ENCODE measurements around the gene USB1.
"Not testable (repeated sequence)": the region's sequence is repeated elsewhere in the genome, so short reads cannot be mapped to it uniquely, and the experiment has no call there.

The USB1 gene

DNA sequence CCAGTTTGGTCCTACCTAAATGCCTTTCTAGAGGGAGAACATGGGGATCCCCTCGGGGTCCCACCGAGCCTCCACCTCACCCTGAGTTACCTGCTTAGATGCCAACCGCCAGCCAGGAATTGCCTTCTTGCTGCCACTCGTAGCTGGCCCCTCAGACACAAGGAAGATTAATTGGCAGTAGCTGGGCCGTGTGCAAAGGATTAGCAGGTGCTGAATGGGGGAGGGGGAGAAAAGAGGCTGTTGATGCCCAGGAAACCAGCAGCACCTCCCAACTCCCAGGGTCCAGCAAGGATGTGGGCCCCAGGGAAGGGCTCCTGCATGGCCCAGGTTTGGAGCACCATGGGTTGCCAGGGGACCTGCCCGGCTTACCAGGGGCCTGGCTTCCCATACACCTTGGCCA, 30.2 kb upstream of the USB1 start, which contains the start of gene CNGB1:
CNGB1 (minus strand) TSS at position 159 of the 400 bp plus-strand sequence. CDS start 3,842 bp downstream, outside the sequence.
- DNase-seq = no peak

DNA sequence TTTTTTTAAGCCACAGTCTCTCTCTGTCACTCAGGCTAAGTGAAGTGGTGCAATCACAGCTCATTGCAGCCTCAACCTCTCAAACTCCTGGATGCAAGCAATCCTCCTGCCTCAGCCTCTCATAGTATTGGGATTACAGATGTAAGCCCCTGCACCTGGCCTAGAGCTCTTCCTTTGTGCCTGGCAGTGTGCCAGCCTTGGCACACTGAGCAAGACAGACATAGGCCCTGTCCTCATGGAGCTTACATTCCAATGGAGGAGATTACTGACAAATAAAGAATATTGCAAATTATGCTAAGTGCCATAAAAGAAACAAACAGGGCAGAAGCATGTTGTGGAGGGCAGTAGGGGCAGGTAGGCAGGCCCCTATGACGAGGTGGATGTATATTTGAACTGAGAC, 29.4 kb upstream of the USB1 start:
- DNase-seq = no peak

DNA sequence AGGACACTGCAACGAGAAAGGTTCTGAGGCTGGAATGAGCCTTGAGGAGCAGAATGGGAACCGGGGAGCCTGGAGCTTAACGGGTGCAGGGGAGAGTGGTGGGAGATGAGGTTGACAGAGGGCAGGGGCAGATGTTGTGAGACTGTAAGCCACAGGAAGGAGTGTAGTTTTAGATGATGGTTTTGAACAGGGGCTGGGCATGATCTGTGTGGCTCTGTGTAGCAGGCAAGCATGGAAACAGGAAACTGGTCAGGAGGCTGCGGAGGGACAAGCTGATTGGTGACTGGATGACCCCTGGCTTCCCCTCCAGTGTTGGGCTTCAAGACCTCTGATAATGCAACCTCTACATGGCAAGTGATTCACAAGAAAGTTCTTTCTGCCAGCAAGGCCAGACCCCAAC, 28.9 kb upstream of the USB1 start:
- no peak for DNase-seq

DNA sequence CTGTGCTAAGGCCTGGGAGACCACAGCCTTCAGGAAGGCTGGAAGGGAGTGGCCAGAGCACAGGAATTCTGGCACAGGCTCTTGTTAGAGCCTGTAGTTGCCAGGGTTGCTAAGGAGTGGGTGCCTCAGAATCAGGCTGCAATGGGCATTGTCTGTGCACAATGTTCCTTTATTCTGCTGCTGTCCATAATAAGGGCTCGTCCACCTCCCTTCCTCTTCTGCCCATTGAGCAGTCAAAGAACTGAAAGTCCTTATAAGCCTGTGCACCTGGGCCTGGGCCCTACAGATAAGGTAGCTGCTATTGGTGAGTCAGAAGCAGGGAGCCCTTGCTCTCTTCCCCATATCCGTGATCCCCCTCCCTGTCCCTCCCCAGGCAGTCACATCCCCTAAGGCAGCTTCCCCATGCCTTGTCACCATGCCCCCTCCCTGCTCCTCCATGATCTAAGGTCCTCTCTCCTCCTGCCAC, 24.8 kb upstream of the USB1 start:
- DNase-seq = no peak

DNA sequence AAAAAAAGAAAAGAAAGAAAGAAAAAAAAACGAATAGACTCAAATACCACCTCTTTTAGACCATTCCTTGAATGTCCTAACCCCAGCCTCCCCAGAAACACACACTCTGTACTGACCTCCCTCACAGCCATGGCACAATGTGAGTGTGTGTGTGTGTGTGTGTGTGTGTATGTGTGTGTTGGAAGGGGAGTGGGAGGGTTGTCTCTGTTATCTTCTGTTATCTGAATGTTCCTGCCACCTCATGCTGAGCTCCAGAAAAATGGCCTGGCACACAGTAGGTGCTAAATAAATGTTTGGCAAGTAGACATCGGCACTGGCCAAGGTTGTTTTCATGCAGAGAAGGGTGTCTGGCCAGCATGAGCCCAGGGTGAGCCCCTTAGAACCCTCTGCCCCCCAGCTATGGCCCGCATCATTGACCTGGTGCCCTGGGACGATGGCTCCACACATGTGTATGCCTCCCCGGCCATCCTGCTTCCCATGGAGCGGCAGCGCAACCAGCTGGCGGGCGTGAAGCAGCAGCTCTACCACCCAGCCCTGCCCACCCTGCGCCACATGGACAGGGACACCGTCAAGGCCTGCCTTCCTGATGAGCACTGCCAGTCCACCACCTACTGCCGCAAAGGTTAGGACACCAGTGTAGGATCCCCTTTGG, 23.7 kb upstream of the USB1 start:
- DNase-seq = no peak

DNA sequence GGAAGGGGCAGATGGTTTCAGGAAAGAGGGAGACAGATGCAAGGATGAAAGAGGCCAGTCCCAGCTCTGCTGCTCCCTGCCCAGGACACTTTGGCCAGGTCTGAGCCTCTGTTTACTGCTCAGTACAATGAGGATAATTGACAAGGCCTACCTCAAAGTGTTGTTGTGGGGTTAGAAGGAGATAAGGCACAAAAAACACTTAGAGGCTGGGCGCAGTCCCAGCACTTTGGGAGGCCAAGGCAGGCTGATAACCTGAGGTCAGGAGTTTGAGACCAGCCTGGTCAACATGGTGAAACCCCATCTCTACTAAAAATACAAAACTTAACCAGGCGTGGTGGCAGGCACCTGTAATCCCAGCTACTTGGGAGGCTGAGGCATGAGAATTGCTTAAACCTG, 23.1 kb upstream of the USB1 start:
- not testable (repeated sequence) for DNase-seq

DNA sequence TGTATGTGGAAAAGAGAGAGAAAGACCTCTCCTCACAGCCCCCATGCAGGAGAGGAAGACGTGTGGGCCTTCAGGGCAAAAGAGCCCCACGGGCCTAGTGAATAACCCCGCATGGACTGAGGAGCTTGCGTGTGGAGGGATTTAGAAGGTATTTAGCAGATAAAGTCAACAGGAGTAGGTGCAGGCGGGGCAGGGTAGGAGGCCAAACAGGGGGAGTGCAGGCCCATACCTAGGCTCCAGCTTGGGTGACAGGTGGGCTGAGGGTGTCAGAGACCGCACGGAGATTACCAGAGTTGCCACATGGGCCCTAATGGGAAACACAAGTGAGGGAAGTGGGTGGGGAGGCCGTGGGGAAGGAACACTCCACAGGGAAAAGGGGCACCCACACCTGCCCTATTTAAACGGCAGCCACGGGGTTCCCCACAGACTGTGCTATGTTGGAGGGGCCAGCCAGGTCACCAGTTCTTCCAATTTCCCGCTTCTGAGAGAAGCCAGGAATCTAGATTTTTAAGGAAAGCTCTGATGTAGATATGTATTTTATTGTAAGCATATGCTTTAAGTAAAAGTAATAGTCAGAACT, 22.1 kb upstream of the USB1 start:
- DNase-seq = no peak

DNA sequence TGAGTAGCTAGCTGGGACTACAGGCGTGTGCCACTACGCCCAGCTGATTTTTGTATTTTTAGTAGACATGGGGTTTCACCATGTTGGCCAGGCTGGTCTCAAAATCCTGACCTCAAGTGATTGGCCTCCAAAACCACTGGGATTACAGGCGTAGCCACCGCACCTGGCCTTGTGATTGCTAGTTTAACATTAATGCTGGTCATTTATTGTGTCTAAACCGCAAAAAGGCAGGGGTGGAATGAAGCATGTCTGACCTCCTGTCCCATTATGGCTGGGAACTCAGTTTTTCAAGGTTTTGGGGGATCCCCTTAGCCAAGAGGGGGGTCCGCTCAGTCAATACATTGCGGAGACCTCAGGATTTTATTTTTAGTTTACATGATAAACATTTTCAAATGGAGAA, 19.6 kb upstream of the USB1 start:
- DNase-seq = no peak

DNA sequence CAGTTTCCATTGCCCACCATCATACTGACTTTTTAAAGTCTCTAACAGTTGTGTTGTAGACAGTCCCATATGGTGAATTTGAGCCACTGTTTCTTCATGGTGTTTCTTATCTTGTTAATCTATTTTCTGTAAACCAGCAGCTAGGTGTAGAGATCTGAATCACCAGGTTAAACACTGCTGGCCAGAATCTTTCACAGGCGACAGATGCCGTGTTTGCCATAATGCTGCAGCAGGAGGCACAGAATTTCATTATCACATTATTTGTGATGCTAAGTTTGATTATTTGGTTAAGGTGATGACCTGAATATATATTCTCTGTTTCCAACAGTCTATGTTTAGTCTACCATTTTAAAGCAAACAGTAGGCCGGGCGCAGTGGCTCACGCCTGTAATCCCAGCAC, 18.8 kb upstream of the USB1 start:
- DNase-seq = no peak

DNA sequence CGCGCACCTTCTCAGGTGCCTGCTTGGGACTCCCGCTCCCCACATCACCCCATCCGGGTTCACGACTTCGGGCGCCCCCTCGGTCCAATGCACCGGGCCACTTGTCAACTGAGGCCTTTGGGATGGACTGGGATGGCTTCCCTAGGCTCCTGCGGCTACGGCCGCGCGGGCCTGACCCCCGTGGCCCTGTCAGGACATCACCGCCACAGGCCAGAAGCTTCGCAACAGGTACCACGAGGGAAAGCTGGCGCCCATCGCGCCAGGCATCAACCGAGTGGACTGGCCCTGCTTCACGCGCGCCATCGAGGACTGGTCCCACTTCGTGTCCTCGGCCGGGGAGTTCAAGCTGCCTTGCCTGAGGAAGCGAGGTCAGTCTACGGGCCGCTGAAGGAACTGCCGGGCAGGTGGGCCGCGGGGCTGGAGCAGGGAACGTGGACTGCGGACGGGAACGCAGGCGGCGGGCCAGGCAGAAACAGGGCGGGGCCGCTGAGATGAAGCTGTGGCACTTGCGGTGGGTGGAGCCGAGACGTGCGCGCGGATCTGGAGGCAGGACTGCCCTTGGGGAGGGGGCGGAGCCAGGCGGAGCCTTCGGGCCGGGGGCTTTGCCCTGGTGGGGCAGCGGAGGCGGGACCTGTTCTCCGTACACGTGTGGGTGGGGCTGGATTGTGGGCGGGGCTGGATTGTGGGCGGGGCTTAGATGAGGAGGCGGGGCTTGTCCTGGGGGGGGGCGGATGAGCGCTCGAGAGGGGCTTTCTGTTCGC, 16.6 kb upstream of the USB1 start:
- peak; percentile 84 for DNase-seq

DNA sequence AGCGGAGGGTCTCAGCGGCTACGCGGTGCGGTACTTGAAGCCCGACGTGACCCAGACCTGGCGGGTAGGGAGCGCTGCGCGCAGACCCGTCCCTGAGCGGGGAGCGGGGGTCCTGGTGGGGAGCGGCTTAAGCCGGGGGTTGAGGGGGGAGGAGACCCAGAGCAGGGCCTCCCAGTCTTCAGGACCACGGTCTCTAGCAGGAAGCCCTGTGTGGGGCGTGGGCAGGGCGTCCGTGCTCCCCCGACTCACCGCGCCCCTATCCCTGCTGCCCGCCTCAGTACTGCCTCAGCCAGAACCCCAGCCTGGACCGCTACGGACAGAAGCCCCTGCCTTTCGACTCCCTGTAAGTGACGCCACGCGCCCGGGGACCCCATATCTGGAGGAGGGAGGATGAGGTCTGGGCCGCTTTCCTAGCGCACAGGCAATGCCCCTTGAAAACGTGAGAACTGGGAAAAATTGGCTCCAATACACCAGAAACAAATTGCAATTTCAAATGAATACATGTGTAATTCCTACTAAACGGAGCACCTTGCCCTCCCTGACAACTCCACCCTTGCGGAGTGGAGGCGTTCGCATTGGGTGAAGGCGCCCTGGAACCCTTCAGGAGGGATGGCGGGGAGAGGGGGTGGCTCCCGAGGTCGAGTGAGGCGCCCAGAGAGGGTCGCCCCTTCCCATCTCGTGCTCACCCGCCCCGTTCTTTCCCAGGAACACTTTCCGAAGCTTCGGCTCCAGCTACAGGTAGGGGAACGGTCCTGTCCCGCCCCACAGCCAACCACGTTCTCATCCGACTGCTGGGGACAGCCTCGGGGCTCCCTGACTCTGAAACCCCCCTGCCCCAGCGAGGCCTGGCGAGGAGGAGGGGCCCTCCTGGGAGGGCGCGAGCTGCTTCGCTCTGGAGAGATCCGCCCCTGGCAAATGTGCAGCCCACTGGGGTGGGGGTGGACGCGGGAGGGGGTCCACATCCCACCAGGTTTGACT, 15.7 kb upstream of the USB1 start:
- DNase-seq = no peak

DNA sequence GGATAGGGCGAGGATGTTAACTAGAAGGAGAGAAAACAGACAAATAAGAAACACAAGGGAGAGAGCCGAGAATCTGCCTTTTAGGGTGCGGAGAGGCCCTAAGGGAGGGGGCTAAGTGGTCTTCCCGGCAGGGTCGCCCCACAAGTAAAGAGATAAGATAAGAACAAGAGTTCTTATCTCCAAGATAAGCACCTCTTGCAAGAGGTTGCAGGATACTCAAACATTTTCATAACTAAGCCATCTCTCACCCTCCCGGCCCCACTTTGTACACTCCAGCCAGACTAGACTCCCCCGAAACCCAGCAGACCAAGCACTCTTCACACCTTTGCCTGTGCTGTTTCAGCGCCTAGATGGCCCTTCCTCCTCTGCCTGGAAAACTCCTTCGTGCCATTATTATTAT, 15.0 kb upstream of the USB1 start:
- DNase-seq = no peak

DNA sequence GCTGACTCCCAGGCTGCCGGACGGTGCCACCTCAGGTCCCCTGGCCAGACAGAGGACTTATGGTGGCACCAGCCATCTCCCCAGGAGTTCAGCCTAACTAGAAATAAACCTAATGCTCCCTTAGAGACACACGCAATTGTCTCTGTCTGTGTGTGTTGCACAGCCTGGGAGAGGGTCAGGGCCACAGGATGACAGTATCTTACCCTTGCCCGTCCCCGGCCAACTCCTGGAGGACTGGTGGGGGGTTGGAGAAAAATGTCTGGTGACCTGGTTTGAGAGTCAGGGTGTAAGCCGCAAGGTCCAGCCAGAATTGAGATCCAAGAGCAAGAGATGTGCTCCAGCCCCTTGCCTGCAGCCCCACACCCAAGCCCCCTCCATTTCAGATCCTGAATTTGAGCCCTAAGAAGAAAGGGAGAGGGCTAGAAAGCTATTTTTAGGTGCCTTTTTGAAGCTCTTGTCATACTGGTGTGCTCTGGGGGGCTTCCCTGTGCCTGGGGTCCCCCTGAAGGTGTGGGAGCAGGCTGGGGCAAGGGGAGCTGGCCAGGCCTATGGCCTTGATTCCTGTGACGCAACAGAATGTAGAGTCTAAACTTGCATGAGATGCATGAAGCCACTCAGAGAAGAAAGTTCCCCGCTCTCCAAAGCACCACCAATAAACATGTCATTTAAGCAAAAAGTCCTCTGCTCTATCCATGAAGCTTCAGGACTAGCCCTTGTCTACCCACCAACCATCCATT, 13.6 kb upstream of the USB1 start:
- no peak for DNase-seq

DNA sequence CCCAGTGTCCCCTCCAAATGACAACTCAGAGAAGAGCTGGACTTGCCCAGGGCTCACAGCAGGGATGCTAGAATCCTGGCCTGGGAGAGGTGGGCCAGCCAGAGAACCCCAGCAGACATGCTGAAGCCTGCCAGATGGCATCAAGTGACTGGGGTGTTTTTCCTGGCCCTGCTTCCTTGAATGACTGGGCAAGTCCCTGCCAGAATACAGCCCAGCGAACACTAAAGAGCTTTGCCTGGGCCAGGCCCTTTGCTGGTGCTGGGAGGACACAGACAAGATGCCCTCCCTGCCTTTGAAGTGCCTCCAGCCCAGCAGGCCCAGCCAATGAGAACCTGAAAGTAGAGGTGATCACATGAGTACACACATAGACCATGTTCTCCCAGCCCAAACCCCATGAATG, 12.3 kb upstream of the USB1 start:
- DNase-seq = no peak

DNA sequence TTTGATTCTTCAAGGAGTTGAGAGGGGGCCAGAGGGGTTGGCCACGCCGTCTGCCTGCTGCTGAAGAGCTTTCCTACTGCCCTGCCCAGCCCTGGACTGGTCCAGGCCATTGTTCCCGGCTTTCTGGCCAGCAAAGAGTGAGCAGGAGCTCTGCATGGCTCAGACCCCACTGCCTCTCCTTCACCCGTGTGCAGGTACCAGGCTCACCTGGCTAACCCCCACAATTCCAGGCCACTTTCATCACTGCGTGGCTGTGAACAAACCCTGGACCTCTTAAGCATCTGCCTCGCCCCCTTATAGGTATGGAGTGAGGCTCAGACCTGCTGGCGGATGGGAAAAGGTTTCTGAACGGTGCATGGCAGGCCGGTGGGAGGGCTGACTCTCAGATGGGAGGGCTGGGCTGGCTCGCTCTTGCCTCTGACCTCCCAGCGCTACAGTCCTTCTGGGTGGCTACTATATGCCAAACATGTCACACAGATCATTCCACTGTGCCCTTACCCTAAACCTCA, 9.6 kb upstream of the USB1 start:
- no peak for DNase-seq

DNA sequence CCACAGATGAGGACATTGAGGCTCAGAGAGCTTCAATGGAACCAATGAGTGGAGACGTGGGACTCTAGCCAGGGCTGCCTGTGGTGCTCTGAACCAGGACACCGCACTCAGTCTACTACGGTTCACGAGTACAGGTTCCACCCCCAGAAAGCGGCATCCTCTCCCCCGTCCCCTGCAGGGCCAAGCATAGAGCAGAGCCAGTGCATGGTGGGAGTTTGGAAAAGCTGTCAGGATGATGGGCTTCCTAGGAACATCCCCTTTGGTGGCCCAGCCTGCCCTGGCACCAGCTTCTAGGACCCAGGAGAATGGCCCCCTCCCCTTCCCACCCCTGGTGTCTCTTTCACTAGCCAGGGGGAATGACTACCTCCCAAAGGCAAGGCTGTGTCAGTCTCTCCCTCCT, 9.1 kb upstream of the USB1 start:
- DNase-seq = no peak

DNA sequence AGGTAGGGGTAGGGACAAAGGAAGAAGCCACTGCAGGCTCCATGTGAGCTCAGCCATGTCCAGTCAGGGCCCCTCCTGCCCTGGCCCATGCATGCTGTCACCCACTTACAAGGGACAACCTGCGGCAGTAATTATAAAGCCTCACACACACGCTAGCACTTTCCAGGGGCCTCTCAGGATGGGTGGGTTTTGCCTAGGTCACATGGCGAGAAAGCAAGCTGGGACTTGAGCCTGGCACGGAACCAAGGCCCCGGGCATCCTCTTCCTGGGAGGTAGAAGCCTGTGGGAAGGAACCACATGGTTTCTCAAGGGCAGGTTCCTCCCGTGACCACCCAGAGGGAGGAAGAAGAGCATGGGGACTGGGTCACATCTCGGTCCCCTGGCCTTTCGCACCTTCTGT, 7.8 kb upstream of the USB1 start:
- DNase-seq = no peak

DNA sequence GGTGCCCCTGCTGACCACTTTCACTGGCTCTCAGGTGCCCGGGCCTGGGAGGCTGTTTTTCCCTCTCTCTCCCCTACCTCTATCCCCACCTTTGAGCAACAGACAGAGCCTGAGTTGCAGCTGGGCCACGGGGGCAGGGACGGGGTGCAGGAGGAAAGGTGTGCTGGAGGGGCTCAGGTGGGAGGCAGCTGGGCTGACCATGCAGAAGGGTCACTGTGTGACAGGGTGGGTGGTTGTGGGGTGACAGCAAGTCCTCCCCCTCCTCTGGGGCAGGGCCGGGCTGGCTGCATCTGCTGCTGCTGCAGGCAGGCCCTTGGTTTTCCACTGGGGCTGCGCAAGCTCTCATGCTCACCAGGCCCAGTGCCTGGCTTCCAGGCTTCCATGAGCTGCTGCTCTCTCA, 7.3 kb upstream of the USB1 start:
- DNase-seq = no peak

DNA sequence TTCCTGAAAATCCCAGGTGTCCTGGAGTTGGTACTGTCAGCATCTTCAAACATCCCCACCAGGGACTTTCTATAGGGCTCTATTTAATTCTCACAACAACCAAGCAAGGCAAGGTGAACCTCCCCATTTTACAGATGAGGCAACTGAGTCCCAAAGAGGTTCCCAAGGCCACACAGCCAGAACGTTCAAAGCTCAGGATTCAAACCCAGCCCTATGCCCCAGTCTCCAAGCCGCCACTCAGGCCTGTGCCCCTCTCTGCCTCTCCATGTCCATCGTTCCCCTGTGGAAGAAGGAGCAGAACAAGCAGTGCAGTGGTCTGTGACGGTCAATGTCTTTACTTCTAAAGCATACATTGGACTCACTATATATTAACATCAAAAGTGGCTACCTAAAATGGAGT, 6.8 kb upstream of the USB1 start:
- no peak for DNase-seq

DNA sequence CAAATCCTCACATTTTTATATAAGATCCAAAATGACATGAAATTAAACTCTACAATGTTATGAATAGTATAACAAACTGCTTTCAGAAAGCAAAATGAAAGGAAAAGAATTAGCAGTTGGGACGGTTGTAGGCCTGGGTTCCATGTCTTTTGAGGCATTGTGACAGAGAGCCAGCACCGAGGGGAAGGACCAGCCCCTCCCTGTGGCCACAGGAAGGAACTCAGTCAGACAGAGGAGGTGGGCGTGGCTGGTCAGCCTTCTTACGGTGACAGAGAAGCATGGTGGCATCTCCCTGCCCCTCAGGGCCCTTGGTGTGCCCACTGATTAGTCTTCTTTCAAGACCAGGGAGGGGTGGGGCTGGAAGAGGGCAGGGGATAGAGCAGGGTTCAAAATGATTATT, 6.4 kb upstream of the USB1 start:
- DNase-seq = peak; percentile 54

DNA sequence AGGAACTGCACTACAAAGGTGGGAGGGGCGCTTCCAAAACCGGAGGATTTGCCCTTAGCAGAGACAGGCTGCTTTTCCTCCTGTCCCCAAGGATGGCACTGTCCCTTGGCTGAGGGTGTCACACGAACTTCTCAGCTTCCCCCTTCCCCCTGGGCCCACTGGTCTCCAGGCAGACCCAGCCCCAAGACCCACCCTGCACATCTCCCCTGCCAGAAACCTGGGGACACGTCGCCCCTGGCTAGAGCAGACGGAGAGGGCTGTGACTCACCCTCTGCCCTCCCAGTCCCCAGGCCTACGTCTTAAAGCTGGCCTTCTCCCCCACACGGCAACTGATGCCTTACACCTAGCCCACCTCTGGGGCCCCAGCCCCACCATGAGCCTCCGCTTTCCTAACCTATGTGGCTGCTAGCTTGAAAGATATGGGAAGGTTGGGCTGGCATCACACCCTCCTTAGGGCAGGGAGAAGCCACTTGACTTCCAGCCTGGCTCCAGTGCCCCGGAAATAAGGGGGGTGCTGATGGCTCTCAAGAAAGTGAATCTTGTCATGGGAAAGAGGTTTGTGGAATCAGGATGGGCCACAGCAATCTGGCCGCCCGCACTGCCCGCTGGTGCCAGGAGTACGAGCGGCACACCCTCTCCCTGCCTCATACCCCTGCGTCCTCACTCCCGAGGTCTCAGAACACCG, 5.3 kb upstream of the USB1 start:
- no peak for DNase-seq
